ENCODE data around the gene DUSP19. TPM values are rescaled to one million over a fixed set of nuclear protein-coding genes. Genes with fewer than 3 reads are reported as not detected.
"Not testable (repeated sequence)": the region's sequence is repeated elsewhere in the genome, so short reads cannot be mapped to it uniquely, and the experiment has no call there.

DUSP19 gene
- total RNA-seq, 4 donors from 2014 or later, result 1.6 to 2.7 (median 1.8) TPM; not detected in 1

DNA sequence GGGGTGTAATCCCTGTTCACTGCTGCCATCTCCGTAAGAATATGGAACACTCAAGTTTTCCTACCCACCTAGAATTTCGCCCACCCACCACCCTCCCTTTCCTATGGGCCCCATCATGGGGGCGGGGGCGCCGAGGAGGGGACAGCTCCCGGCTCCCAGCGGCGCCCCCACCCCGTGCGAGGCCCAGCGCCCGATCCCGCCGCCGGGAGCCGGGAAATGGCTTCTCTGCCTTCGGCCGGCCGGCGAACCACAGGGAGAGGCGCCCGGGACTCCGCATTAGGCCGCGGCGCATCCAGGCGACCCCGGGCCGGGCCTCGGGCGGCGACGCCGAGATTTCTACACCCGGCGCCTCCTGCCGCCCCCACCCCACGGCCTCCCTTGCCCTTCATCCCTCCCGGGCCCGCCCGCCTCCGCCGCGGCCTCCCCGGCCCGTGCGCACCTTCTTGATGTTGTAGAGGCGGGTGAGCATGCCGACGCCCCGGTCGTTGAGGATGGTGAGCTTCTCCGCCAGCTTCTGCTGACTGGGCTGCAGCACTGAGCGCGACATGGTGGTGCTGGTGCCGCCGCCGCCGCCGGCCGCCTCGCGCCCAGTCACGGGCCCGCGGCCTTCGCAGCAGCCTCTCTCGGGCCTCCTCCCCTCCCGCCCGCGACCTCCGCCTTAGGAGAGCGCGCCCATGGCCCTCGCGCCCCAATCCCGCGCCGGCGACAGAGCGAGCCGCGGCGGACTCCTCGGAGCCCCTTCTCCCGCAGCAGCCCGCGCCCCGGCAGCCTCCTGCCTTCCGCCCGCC, 40.8 kb upstream of the DUSP19 start:
- Histone ChIP-seq H3K9me3 (no peaks in the 10 kb centered on the region), H3K27me3 (peaks cover 21% of the 10 kb centered on the region), H3K4me1 (peaks cover 14 to 50% (median 32%) of the 10 kb centered on the region in 4 donors), H3K36me3 (no peaks in the 10 kb centered on the region), H3K4me3 (peak overlapping the region; percentile 62 to 90 (median 84)), H3K27ac (peak overlapping the region; percentile 92 to 99 (median 96))
- in situ Hi-C loops (cut with MboI; ENCODE audit: low pct_ligation_motif_present in 1 of 4, low pct_unique_long_range_greater_than_20kb in 1 of 4, low sequenced_read_pairs in 3 of 4) (no loop called here), intact Hi-C loops (cut with DNase I; ENCODE audit: low total_unique reads) (no loop called here)
- WGBS, 2 donors (ENCODE audit: low coverage in 1 of 2), result 0 to 2% methylated on average over 1 to 24 of the region's 91 CpGs
- peak; percentile 50 for DNase-seq
- TF ChIP-seq POLR2A (IDR thresholded peaks at IDR 0.05), result no peak
- TF ChIP-seq POLR2AphosphoS5 (IDR thresholded peaks at IDR 0.05), result peak in 1 of 3 donors; percentile 3

DNA sequence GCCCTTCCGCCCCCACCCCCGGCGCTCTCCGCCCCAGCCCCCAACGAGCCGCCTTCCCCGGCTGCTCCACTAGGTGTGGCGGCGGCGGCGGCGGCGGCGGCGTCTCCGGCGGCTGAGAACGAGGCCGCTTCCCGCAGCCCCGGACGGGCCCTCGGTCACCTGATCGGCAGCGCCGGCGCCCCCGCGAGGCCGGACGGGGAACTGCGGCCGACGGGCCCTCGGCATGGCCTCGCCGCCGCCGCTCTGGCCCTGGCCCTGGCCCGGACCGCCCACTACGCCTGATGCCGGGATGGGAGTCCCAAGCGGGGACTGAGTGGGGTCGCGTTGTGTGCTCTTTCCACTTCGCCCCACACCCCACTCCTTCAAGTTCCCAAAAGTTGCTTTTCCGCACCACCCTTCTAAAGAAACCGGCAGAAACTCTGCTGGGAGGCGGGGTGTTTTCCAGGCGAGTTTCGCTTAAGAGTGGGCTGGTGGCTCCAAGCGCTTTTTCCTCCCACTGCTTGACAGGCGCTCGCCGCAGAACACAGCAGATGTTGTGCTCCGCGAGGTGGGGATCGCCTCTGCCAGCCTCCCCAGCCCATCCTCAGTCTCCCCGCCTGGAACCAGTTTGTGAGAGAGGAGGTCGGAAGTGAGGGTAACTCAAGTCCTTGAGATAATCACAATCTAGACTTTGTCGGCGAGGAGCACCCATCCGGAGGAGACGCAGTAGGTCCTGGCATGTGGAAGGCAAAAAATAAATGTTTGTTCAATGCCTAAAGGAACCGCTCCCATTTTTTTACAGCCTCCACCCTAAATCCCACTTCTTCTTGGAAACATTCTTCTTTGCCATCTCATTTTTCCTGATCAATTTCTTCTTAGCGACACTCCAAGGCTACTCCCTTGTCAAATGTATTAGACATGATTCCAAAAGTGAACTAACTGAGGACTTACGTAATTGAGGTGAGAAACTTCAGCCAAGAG, 39.9 kb upstream of the DUSP19 start, which contains the start of gene NCKAP1:
Gene NCKAP1 (minus strand): TSS at position 117 of the 960 bp plus-strand sequence. CDS start 358 bp downstream, outside the sequence.
- H3K4me3 ChIP-seq, result peak within 1 kb of the TSS; percentile 62 to 90 (median 84)
- intact Hi-C loops (cut with DNase I; ENCODE audit: low total_unique reads) (no loop called here), in situ Hi-C loops (cut with MboI; ENCODE audit: low pct_ligation_motif_present in 1 of 4, low pct_unique_long_range_greater_than_20kb in 1 of 4, low sequenced_read_pairs in 3 of 4) (no loop called here)
- peak; percentile 23 to 77 (median 69) for TF ChIP-seq POLR2AphosphoS5 (IDR thresholded peaks at IDR 0.05)
- no peak for TF ChIP-seq EP300 (IDR thresholded peaks at IDR 0.05; ENCODE audit: low read depth)
- TF ChIP-seq, protein P1, sequence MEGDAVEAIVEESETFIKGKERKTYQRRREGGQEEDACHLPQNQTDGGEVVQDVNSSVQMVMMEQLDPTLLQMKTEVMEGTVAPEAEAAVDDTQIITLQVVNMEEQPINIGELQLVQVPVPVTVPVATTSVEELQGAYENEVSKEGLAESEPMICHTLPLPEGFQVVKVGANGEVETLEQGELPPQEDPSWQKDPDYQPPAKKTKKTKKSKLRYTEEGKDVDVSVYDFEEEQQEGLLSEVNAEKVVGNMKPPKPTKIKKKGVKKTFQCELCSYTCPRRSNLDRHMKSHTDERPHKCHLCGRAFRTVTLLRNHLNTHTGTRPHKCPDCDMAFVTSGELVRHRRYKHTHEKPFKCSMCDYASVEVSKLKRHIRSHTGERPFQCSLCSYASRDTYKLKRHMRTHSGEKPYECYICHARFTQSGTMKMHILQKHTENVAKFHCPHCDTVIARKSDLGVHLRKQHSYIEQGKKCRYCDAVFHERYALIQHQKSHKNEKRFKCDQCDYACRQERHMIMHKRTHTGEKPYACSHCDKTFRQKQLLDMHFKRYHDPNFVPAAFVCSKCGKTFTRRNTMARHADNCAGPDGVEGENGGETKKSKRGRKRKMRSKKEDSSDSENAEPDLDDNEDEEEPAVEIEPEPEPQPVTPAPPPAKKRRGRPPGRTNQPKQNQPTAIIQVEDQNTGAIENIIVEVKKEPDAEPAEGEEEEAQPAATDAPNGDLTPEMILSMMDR (IDR thresholded peaks at IDR 0.05), result peak; percentile 48 to 96 (median 82)
- peak; percentile 37 for TF ChIP-seq POLR2A (IDR thresholded peaks at IDR 0.05)
- H3K4me1 ChIP-seq, result peaks cover 12 to 44% (median 28%) of the 10 kb centered on the region in 4 donors
- WGBS, 2 donors (ENCODE audit: low coverage in 1 of 2), result 3 to 5% methylated on average over 18 to 51 of the region's 68 CpGs
- H3K27ac ChIP-seq, result peak within 1 kb of the TSS; percentile 92 to 99 (median 96)
- no peaks in the 10 kb centered on the region for H3K9me3 ChIP-seq
- H3K27me3 ChIP-seq, result peaks cover 21% of the 10 kb centered on the region
- no peaks in the 10 kb centered on the region for H3K36me3 ChIP-seq
- peak; percentile 93 for DNase-seq

DNA sequence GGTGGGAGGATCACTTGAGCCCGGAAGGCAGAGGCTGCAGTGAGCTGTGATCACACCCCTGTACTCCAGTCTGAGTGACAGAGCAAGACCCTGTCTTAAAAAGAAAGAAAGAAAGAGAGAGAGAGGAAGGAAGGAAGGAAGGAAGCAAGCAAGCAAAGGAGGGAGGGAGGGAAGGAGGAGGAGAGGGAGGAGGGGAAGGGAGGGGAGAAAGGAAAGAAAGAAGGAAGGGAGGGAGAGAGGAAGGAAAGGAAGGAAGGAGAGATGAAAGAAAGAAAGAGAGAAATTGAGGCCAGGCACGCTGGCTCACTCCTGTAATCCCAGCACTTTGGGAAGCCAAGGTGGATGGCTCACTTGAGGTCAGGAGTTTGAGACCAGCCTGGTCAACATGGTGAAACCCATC, 37.9 kb upstream of the DUSP19 start:
- DNase-seq, result no peak
- Histone ChIP-seq H3K27ac (no peak overlapping the region), H3K27me3 (peaks cover 21% of the 10 kb centered on the region), H3K4me3 (no peak overlapping the region), H3K36me3 (no peaks in the 10 kb centered on the region), H3K4me1 (peaks cover 3 to 24% (median 12%) of the 10 kb centered on the region in 4 donors), H3K9me3 (no peaks in the 10 kb centered on the region)
- in situ Hi-C loops (cut with MboI; ENCODE audit: low pct_ligation_motif_present in 1 of 4, low pct_unique_long_range_greater_than_20kb in 1 of 4, low sequenced_read_pairs in 3 of 4), result no loop called here
- TF ChIP-seq EP300 (IDR thresholded peaks at IDR 0.05; ENCODE audit: low read depth), result no peak
- WGBS, 2 donors (ENCODE audit: low coverage in 1 of 2), result 88 to 94% methylated on average over 2 of the region's 2 CpGs
- intact Hi-C loops (cut with DNase I; ENCODE audit: low total_unique reads), result no loop called here

DNA sequence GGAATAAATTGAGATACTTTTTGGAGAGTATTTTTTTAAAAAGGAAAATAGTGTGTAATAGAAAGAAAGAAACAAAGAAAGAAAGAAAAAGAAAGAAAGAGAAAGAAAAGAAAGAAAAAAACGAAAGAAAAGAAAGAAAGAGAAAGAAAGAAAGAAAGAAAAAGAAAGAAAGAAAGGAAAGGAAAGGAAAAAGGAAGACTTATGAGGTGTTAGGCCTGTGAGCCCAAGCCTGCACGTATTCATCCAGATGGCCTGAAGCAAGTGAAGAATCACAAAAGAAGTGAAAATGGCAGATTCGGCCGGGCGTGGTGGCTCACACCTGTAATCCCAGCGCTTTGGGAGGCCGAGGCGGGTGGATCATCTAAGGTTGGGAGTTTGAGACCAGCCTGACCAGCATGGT, 35.0 kb upstream of the DUSP19 start:
- H3K9me3 ChIP-seq; H3K4me1 ChIP-seq; H3K4me3 ChIP-seq; DNase-seq; H3K27ac ChIP-seq; intact Hi-C loops (cut with DNase I; ENCODE audit: low total_unique reads); H3K36me3 ChIP-seq; in situ Hi-C loops (cut with MboI; ENCODE audit: low pct_ligation_motif_present in 1 of 4, low pct_unique_long_range_greater_than_20kb in 1 of 4, low sequenced_read_pairs in 3 of 4): not testable (repeated sequence)
- WGBS, 2 donors (ENCODE audit: low coverage in 1 of 2), result 83 to 87% methylated on average over 5 to 8 of the region's 8 CpGs
- H3K27me3 ChIP-seq, result peaks cover 20% of the 10 kb centered on the region

DNA sequence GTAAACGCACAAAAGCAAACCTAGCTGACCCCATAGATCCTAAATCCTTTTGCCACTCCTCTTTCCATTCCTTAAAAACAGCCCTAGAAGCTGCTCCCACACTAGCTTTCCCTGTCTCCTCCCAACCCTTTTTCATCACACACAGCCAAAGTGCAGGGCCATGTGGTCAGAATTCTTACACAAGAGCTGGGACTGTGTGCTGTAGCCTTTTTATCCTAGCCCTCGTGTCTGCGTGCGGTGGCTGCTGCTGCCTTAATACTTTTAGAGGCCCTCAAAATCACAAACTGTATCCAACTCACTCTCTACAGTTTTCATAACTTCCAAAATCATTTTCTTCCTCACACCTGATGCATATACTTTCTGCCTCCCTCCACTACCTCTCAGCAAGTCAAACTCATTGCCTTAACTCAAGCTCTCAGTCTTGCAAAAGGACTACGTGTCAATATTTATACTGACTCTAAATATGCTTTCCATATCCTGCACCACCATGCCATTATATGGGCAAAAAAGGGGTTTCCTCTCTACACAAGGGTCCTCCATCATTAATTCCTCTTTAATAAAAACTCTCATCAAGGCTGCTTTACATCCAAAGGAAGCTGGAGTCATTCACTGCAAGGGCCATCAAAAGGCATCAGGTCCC, 30.9 kb upstream of the DUSP19 start:
- H3K36me3 ChIP-seq; intact Hi-C loops (cut with DNase I; ENCODE audit: low total_unique reads); H3K4me3 ChIP-seq; H3K27me3 ChIP-seq; in situ Hi-C loops (cut with MboI; ENCODE audit: low pct_ligation_motif_present in 1 of 4, low pct_unique_long_range_greater_than_20kb in 1 of 4, low sequenced_read_pairs in 3 of 4); H3K27ac ChIP-seq; H3K9me3 ChIP-seq; H3K4me1 ChIP-seq; DNase-seq: not testable (repeated sequence)
- 80 to 93% methylated on average over 4 to 5 of the region's 5 CpGs for WGBS, 2 donors (ENCODE audit: low coverage in 1 of 2)
